Neutrophil (primary cell): ENCODE data around the gene IFT22.
"Not testable (repeated sequence)": the region's sequence is repeated elsewhere in the genome, so short reads cannot be mapped to it uniquely, and the experiment has no call there.

Source experiments
- H3K27ac ChIP-seq: fragments of 200-600 bp; sonication (generic); 2 replicates; pipeline ENCODE4 v1.5.1; 2016; ENCODE audit warnings: mild to moderate bottlenecking, moderate library complexity
- H3K27me3 ChIP-seq: fragments of 200-600 bp; sonication (generic); 2 replicates; pipeline ENCODE4 v1.6.0; 2016; ENCODE audit warnings: mild to moderate bottlenecking
- H3K36me3 ChIP-seq: fragments of 200-600 bp; sonication (generic); 2 replicates; pipeline ENCODE4 v1.5.1; 2017
- H3K4me1 ChIP-seq, 2 experiments: fragments of 200-600 bp in 1 of 2; sonication (generic) in 1 of 2; 1 replicate in 1 of 2; 2 replicates in 1 of 2; pipeline versions ENCODE4 v1.5.1 to v1.6.1; 2013 to 2016; ENCODE audit warnings: low read depth in 1 of 2, low read length in 1 of 2, mild to moderate bottlenecking in 1 of 2, moderate library complexity in 1 of 2; ENCODE audit not compliant: control insufficient read depth in 1 of 2, insufficient read depth in 1 of 2
- H3K4me3 ChIP-seq, 2 experiments: fragments of 200-600 bp in 1 of 2; sonication (generic) in 1 of 2; 1 replicate in 1 of 2; 2 replicates in 1 of 2; pipeline ENCODE4 v1.5.1; 2013 to 2016; ENCODE audit warnings: low read depth in 1 of 2, low read length in 1 of 2, mild to moderate bottlenecking in 1 of 2, moderate library complexity in 1 of 2
- H3K9me3 ChIP-seq: fragments of 200-600 bp; sonication (generic); 2 replicates; pipeline ENCODE4 v1.5.1; 2016
- TF ChIP-seq, protein P1 (sequence below): fragments of 200-600 bp; sonication (generic); IDR thresholded peaks from 2 replicates; pipeline ENCODE4 v1.5.1; 2016; ENCODE audit warnings: antibody characterized with exemption

The IFT22 gene

DNA sequence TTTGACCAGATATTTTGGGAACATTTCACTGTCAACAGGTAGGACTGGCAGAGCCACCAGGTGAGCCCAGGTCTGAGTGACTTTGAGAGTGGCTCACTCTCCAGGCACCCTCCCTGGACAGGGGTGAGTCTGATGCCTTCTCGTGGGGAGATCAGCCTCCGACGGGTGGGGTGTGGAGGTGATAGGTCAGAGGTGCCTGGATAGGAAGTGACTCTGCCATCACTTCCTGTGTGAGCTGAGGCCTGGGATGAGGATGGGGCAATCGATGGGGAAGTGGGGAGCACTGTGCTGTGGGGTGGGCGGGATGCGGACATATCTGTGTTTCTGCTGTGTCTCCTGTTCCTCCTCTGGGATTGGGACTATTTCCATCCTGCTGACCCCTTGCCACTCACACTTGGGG is 34.6 kb downstream of the IFT22 start:
- Histone ChIP-seq H3K4me1 (peaks cover 4 to 6% of the 10 kb centered on the region in 2 experiments), H3K36me3 (no peaks in the 10 kb centered on the region), H3K9me3 (no peaks in the 10 kb centered on the region)

DNA sequence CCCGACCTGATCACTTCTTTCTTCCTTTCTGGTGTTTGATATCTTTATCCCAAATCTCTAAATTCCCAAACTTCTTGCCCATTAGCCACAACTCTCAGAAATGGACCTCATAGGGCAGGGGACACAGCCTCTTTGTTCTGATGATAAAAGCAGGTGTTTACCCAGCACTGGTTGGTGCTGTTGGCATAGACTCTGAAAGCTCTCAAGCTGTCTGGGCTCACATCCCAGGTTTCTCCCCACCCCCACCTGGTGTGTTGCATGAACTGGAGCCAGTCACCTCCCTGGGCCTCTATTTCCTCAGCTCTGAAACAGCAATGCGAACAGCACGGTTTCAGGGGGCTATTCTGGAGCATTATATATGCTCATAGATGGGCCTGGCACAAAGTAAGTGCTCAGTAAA is 35.7 kb downstream of the IFT22 start:
- not testable (repeated sequence) for H3K4me1 ChIP-seq, H3K27ac ChIP-seq, H3K4me3 ChIP-seq, H3K9me3 ChIP-seq, H3K36me3 ChIP-seq
- peaks cover 17% of the 10 kb centered on the region for H3K27me3 ChIP-seq

More for the DNA sequence above, 34.6 kb downstream of the IFT22 start:
- Histone ChIP-seq H3K4me3 (no peak overlapping the region), H3K27me3 (peaks cover 24% of the 10 kb centered on the region), H3K27ac (no peak overlapping the region)
- TF ChIP-seq, protein P1, sequence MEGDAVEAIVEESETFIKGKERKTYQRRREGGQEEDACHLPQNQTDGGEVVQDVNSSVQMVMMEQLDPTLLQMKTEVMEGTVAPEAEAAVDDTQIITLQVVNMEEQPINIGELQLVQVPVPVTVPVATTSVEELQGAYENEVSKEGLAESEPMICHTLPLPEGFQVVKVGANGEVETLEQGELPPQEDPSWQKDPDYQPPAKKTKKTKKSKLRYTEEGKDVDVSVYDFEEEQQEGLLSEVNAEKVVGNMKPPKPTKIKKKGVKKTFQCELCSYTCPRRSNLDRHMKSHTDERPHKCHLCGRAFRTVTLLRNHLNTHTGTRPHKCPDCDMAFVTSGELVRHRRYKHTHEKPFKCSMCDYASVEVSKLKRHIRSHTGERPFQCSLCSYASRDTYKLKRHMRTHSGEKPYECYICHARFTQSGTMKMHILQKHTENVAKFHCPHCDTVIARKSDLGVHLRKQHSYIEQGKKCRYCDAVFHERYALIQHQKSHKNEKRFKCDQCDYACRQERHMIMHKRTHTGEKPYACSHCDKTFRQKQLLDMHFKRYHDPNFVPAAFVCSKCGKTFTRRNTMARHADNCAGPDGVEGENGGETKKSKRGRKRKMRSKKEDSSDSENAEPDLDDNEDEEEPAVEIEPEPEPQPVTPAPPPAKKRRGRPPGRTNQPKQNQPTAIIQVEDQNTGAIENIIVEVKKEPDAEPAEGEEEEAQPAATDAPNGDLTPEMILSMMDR = no peak

DNA sequence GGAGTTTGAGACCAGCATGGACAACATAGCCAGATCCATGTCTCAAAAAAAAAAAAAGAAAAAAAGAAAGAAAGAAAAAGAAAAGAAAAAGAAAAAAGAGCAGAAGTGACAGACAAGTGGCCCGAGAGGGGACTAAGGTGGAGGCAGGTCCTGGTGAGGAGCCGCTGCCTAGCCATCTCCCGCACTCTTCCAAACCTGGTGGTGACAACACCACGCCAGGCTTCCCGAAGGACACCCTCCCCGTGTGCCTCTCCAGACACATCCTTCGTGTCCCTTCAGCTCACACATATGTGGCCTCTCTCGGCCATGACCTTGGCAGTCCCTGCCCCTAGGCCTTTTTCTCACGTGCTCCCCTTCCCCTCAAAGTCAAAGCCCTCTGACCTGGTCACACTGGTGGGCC is 36.4 kb downstream of the IFT22 start:
- TF ChIP-seq, protein P1 = no peak
- peaks cover 4 to 6% of the 10 kb centered on the region in 2 experiments for H3K4me1 ChIP-seq
- H3K9me3 ChIP-seq = no peaks in the 10 kb centered on the region
- no peaks in the 10 kb centered on the region for H3K36me3 ChIP-seq
- H3K27me3 ChIP-seq = peaks cover 17% of the 10 kb centered on the region
- H3K27ac ChIP-seq = no peak overlapping the region
- H3K4me3 ChIP-seq = no peak overlapping the region

DNA sequence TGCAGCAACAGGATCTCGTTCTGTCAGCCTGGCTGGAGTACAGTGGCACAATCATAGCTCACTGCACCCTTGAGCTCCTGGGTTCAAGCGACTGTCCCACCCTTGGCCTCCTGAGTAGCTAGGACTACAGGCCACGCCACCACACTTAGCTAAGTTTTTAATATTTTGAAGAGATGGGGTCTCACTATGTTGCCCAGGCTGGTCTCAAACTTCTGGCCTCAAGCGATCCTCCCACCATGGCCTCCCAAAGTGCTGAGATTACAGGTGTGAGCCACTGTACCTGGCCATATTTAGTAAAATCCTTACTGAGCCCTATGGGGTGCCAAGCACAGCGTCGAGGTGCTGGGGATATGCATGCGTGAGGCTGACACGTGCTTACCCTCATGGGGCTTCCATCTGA is 40.7 kb downstream of the IFT22 start:
- H3K9me3 ChIP-seq, H3K27ac ChIP-seq, H3K4me3 ChIP-seq, H3K4me1 ChIP-seq, H3K36me3 ChIP-seq: not testable (repeated sequence)
- peaks cover 21% of the 10 kb centered on the region for H3K27me3 ChIP-seq

DNA sequence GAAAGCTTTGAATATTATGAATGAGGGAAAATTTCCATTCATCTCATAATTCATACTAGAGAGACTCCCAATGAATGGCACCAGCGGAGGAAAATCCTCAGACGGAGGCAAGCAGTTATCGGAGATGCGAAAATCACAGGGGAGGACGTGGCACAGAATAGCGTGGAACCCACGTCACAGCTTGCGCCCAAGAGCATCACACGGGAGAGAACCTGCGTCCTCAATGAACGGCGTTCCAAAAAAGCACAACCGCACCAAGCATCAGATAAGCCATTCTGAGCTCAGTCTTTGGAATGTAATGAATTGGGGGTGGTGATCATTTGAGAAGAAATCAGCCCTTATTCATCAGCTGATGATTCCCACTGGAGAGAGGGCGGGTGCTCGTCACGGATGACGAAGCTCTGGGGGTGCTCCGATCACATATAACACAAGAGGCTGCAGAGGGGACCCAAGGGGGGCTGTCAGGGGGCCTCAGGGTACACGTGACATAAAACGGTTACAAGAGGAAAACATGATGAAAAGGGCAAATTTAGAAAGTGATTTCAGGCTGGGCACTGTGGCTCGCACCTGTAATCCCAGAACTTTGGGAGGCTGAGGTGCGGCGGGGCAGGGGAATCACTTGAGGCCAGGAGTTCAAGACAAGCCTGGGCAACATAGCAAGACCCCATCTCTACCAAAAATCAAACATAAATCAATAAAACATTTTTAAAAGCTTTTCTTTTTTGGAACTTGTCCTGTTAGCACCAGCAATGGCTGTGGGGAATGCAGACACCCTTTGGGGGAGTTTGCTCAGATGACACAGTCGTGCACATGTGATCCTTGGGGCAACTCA is 42.9 kb downstream of the IFT22 start:
- H3K36me3 ChIP-seq = no peaks in the 10 kb centered on the region

DNA sequence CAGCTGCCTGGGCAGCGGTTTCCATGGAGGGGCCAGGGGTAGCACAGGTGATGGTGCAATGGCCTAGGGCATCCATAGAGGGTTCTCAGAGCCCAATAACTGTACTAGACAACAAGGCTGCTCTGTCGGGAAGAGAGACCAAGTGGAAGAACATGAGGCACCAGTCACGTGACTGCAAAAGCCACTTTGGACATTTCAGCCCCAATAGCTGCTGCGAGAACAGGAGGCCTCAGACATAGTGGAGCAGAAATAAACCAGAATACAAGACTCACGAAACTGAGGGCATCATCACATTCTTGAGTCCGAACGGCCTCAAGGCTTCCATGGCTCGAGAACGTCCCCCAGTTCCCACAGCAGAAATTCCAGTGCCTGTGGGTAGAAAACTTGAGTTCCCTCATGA is 44.5 kb downstream of the IFT22 start:
- no peaks in the 10 kb centered on the region for H3K36me3 ChIP-seq
- TF ChIP-seq, protein P1 = no peak
- no peak overlapping the region for H3K27ac ChIP-seq
- H3K27me3 ChIP-seq = peaks cover 31% of the 10 kb centered on the region
- H3K9me3 ChIP-seq = no peaks in the 10 kb centered on the region
- H3K4me1 ChIP-seq = no peaks in the 10 kb centered on the region
- H3K4me3 ChIP-seq = no peak overlapping the region

More for the DNA sequence above, 42.9 kb downstream of the IFT22 start:
- H3K27me3 ChIP-seq = peaks cover 21% of the 10 kb centered on the region
- H3K4me3 ChIP-seq = no peak overlapping the region
- TF ChIP-seq, protein P1 = no peak
- no peaks in the 10 kb centered on the region for H3K9me3 ChIP-seq
- no peaks in the 10 kb centered on the region for H3K4me1 ChIP-seq
- H3K27ac ChIP-seq = no peak overlapping the region
